Colonic mucosa (tissue), 4 donors: Measurements from ENCODE around the gene SSTR3. TPM values are rescaled to one million over a fixed set of nuclear protein-coding genes. Genes with fewer than 3 reads are reported as not detected.

Experiments used
- DNase-seq: peaks from one replicate; pipeline ENCODE4 v3.0.0-alpha.2; 2020
- H3K27ac ChIP-seq: fragments of 200-600 bp; one replicate; pipeline ENCODE4 v1.8.0; 2021
- H3K27me3 ChIP-seq: fragments of 200-600 bp; one replicate; pipeline ENCODE4 v1.8.0; 2021
- H3K36me3 ChIP-seq: fragments of 200-600 bp; one replicate; pipeline ENCODE4 v1.8.0; 2021
- H3K4me1 ChIP-seq: fragments of 200-600 bp; one replicate; pipeline ENCODE4 v1.8.0; 2021; ENCODE audit warnings: mild to moderate bottlenecking
- H3K4me3 ChIP-seq: fragments of 200-600 bp; one replicate; pipeline ENCODE4 v1.8.0; 2021
- H3K9ac ChIP-seq, 2 donors: one replicate each; pipeline ENCODE4 v1.7.0; 2013; ENCODE audit warnings: control low read depth in 2 of 2, low read depth in 2 of 2, low read length in 2 of 2
- H3K9me3 ChIP-seq: fragments of 200-600 bp; one replicate; pipeline ENCODE4 v1.8.0; 2021
- CTCF ChIP-seq: fragments of 200-600 bp; IDR thresholded peaks from one replicate; pipeline ENCODE4 v1.8.0; 2022; ENCODE audit warnings: antibody characterized with exemption, mild to moderate bottlenecking
- intact Hi-C: fragments of 100-400 bp; cut with DNase I; formaldehyde crosslinking; loops from one replicate; pipeline ENCODE4 v1.14.1; 2022
- total RNA-seq, 2 donors: library from RNA; stranded (reverse); fragmentation: NEBNext Ultra II Directional in 1 of 2; extraction: Animal tissue kit (Norgen Biotek cat#: 25700) in 1 of 2; gene quantifications; one replicate each; pipeline ENCODE4 v1.2.1, GENCODE V29; 2021
- donor health status: healthy.
- donor health status: DM: no; HTN: no; CAD: no.
- donor health status: DM: no; HTN: no; CAD: no.

The SSTR3 gene
- total RNA-seq, 2 donors from 2014 or later: 0.12 TPM; not detected in 1

GRCh38 chr22:37186228-37186996 is 25.9 kb downstream of the SSTR3 start:
- Histone ChIP-seq H3K9ac (no peak overlapping the region), H3K4me3 (no peak overlapping the region), H3K36me3 (no peaks in the 10 kb centered on the region), H3K27ac (peak overlapping the region; percentile 86), H3K4me1 (peaks cover 12% of the 10 kb centered on the region), H3K9me3 (no peaks in the 10 kb centered on the region), H3K27me3 (no peaks in the 10 kb centered on the region)
- DNase-seq: no peak
- TF ChIP-seq CTCF: no peak
- intact Hi-C loops: no loop called here

- DNase-seq: no peak
- H3K4me1 ChIP-seq: peaks cover 12% of the 10 kb centered on the region
- no peaks in the 10 kb centered on the region for H3K9me3 ChIP-seq
- no peak overlapping the region for H3K4me3 ChIP-seq
- no peak overlapping the region for H3K9ac ChIP-seq
- H3K27ac ChIP-seq: no peak overlapping the region
- intact Hi-C loops: no loop called here
- H3K27me3 ChIP-seq: no peaks in the 10 kb centered on the region
- TF ChIP-seq CTCF: no peak
- H3K36me3 ChIP-seq: no peaks in the 10 kb centered on the region
Observed at GRCh38 chr22:37185646-37186227, 26.5 kb downstream of the SSTR3 start.

- H3K4me3 ChIP-seq: no peak overlapping the region
- H3K4me1 ChIP-seq: peaks cover 16% of the 10 kb centered on the region
- no peaks in the 10 kb centered on the region for H3K9me3 ChIP-seq
- no peak overlapping the region for H3K27ac ChIP-seq
- no peaks in the 10 kb centered on the region for H3K36me3 ChIP-seq
- no peak for DNase-seq
- H3K27me3 ChIP-seq: no peaks in the 10 kb centered on the region
- H3K9ac ChIP-seq: no peak overlapping the region
- intact Hi-C loops: no loop called here
- TF ChIP-seq CTCF: no peak
Observed at GRCh38 chr22:37184816-37185541, 27.3 kb downstream of the SSTR3 start.

DNA sequence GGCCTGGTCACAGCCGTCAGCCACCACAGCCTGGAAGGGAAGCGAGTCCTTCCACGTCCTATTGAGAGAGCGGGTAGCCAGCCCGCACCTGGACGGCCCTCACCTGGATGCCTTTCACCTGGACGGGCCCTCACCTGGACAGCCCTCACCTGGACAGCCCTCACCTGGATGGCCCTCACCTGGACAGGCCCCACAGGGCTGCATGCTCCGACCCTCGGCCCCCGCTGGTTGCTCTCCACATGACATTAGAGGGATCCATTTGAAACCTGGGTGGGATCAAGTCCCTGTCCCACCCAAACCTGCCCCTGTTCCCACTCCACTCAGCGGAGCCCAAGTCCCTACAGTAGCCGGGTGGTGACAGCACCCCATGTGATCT is 27.9 kb downstream of the SSTR3 start:
- no peak for TF ChIP-seq CTCF
- no peaks in the 10 kb centered on the region for H3K9me3 ChIP-seq
- H3K27me3 ChIP-seq: no peaks in the 10 kb centered on the region
- no peak overlapping the region for H3K27ac ChIP-seq
- peaks cover 20% of the 10 kb centered on the region for H3K4me1 ChIP-seq
- H3K9ac ChIP-seq: no peak overlapping the region
- intact Hi-C loops: no loop called here
- DNase-seq: no peak
- H3K4me3 ChIP-seq: no peak overlapping the region
- H3K36me3 ChIP-seq: no peaks in the 10 kb centered on the region

- H3K36me3 ChIP-seq: no peaks in the 10 kb centered on the region
- H3K9ac ChIP-seq: no peak overlapping the region
- intact Hi-C loops: no loop called here
- no peak overlapping the region for H3K27ac ChIP-seq
- DNase-seq: no peak
- H3K4me3 ChIP-seq: no peak overlapping the region
- no peaks in the 10 kb centered on the region for H3K27me3 ChIP-seq
- no peak for TF ChIP-seq CTCF
- peaks cover 26% of the 10 kb centered on the region for H3K4me1 ChIP-seq
- H3K9me3 ChIP-seq: no peaks in the 10 kb centered on the region
Observed at GRCh38 chr22:37183432-37184379, 28.6 kb downstream of the SSTR3 start.
